Naive thymus-derived CD4-positive, alpha-beta T cell (primary cell): ENCODE data around the gene AK3. TPM values are rescaled to one million over a fixed set of nuclear protein-coding genes. Genes with fewer than 3 reads are reported as not detected.
A peak's percentile ranks its signal among the peaks of the same experiment; 100 is the strongest.

Source experiments
- ATAC-seq: fragments of 150-1000 bp; cut with Tn5 transposase; 2 replicates; pipeline ENCODE4 v1.10.0; 2021; ENCODE audit warnings: mild to moderate bottlenecking, moderate library complexity
- CTCF ChIA-PET: fragments of 350-600 bp; sonication (Branson Sonifier 250); formaldehyde crosslinking; loops from one replicate; lab custom pipeline; 2021; ENCODE audit warnings: antibody characterized with exemption; lab: Charles Lee
- POLR2A ChIA-PET: fragments of 350-600 bp; sonication (Branson Sonifier 250); formaldehyde crosslinking; loops from one replicate; lab custom pipeline; 2021; ENCODE audit warnings: antibody characterized with exemption, inconsistent platforms; lab: Charles Lee
- DNase-seq, 9 donors: peaks; one replicate each; pipeline versions ENCODE4 v3.0.0 to v3.0.0-alpha.2; 2020 to 2022; ENCODE audit warnings: mixed read lengths in 1 of 9
- H3K27ac ChIP-seq: one replicate; pipeline ENCODE4 v1.7.0; 2013; ENCODE audit warnings: mild to moderate bottlenecking, low read depth, low read length, moderate library complexity
- H3K27me3 ChIP-seq, 2 donors: one replicate each; pipeline ENCODE4 v1.7.0; 2013; ENCODE audit warnings: low read length in 2 of 2, mild to moderate bottlenecking in 2 of 2, moderate library complexity in 2 of 2; ENCODE audit not compliant: control insufficient read depth in 2 of 2, insufficient read depth in 2 of 2
- H3K36me3 ChIP-seq, 3 experiments: 1 replicate in 2 of 3; 2 replicates in 1 of 3; pipeline ENCODE4 v1.7.0; 2013; ENCODE audit warnings: low read length in 3 of 3, mild to moderate bottlenecking in 3 of 3, moderate library complexity in 1 of 3; ENCODE audit not compliant: insufficient read depth in 3 of 3, control insufficient read depth in 2 of 3
- H3K4me1 ChIP-seq, 2 donors: one replicate each; pipeline ENCODE4 v1.7.0; 2013; ENCODE audit warnings: low read length in 2 of 2, mild to moderate bottlenecking in 2 of 2, moderate library complexity in 1 of 2; ENCODE audit not compliant: control insufficient read depth in 2 of 2, insufficient read depth in 2 of 2
- H3K4me3 ChIP-seq: 2 replicates; pipeline ENCODE4 v1.7.0; 2013; ENCODE audit warnings: mild to moderate bottlenecking, low read length
- H3K9me3 ChIP-seq, 3 experiments: 1 replicate in 2 of 3; 2 replicates in 1 of 3; pipeline ENCODE4 v1.7.0; 2013; ENCODE audit warnings: low read length in 3 of 3; ENCODE audit not compliant: control insufficient read depth in 2 of 3
- H3K27ac Mint-ChIP-seq, 9 donors: one replicate each; pipeline ENCODE4 v1.8.0; 2020 to 2022; ENCODE audit warnings: mixed read lengths in 9 of 9, mild to moderate bottlenecking in 8 of 9, moderate library complexity in 5 of 9, inconsistent platforms in 2 of 9
- H3K27me3 Mint-ChIP-seq, 5 donors: one replicate each; pipeline ENCODE4 v1.8.0; 2021 to 2022; ENCODE audit warnings: mixed read lengths in 5 of 5, mild to moderate bottlenecking in 1 of 5
- H3K36me3 Mint-ChIP-seq, 5 donors: one replicate each; pipeline ENCODE4 v1.8.0; 2020 to 2022; ENCODE audit warnings: mixed read lengths in 5 of 5, mild to moderate bottlenecking in 3 of 5, inconsistent platforms in 1 of 5
- H3K4me1 Mint-ChIP-seq, 7 donors: one replicate each; pipeline ENCODE4 v1.8.0; 2020 to 2022; ENCODE audit warnings: mixed read lengths in 7 of 7, mild to moderate bottlenecking in 3 of 7, inconsistent platforms in 1 of 7
- H3K4me3 Mint-ChIP-seq, 10 donors: one replicate each; pipeline ENCODE4 v1.8.0; 2020 to 2022; ENCODE audit warnings: mild to moderate bottlenecking in 10 of 10, mixed read lengths in 10 of 10, moderate library complexity in 6 of 10, inconsistent platforms in 2 of 10
- H3K9me3 Mint-ChIP-seq, 11 donors: one replicate each; pipeline ENCODE4 v1.8.0; 2020 to 2022; ENCODE audit warnings: mixed read lengths in 11 of 11, mild to moderate bottlenecking in 4 of 11, inconsistent platforms in 1 of 11, moderate library complexity in 1 of 11
- intact Hi-C, 2 donors: fragments of 100-400 bp; cut with micrococcal nuclease; formaldehyde crosslinking; loops; one replicate each; pipeline ENCODE4 v1.15.1; 2023
- polyA plus RNA-seq, 2 donors: library from polyadenylated mRNA; unstranded; fragments of 300-500 nt; fragmentation: Illumina TruSeq; gene quantifications; one replicate each; pipeline ENCODE4 v1.2.3, GENCODE V29; 2021
- total RNA-seq, 6 experiments: library from RNA in 5 of 6; stranded (reverse) in 5 of 6; gene quantifications; 1 replicate in 5 of 6; 2 replicates in 1 of 6; pipeline ENCODE4 v1.2.3 and lab custom pipeline; 2021 to 2026

The AK3 gene
- total and polyA plus RNA-seq, 7 experiments from 2014 or later, result 18.0 to 34.8 (median 27.1) TPM

DNA sequence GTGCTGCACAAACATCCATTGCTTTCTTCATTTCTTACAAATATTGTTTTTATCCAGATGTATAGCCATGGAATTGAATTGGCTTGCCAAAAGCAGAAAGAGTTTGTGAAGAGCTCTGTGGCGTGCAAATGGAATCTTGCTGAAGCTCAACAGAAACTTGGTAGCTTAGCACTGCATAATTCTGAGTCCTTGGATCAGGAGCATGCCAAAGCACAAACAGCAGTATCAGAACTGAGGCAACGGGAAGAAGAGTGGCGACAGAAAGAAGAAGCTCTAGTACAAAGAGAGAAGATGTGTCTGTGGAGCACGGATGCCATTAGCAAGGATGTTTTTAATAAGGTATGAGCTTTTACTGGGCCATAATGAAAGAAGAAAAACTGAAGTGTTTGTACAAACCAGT lies 56.2 kb downstream of the AK3 start:
- CTCF ChIA-PET, result interaction anchor here (1.2 kb wide), 1 partner anchor 22 kb away, joined by 3 read pairs; no protein-coding TSS in a partner anchor
- H3K36me3 Mint-ChIP-seq, result peaks cover 5 to 32% (median 19%) of the 10 kb centered on the region in 5 donors
- no peaks in the 10 kb centered on the region for H3K9me3 Mint-ChIP-seq
- DNase-seq (no peak), ATAC-seq (no peak)
- peak overlapping the region in 3 of 9 donors; percentile 12 to 29 (median 16) for H3K27ac Mint-ChIP-seq
- H3K4me1 Mint-ChIP-seq, result peaks cover 11 to 54% (median 46%) of the 10 kb centered on the region in 7 donors
- Histone ChIP-seq H3K4me1 (peaks cover 11 to 15% of the 10 kb centered on the region in 2 donors), H3K4me3 (no peak overlapping the region), H3K27me3 (no peaks in the 10 kb centered on the region), H3K27ac (no peak overlapping the region), H3K9me3 (no peaks in the 10 kb centered on the region), H3K36me3 (peaks cover 0 to 13% (median 9%) of the 10 kb centered on the region in 3 experiments)
- no peaks in the 10 kb centered on the region for H3K27me3 Mint-ChIP-seq
- intact Hi-C loops, result no loop called here
- H3K4me3 Mint-ChIP-seq, result peak overlapping the region in 2 of 10 donors; percentile 1 to 15
- POLR2A ChIA-PET, result interaction anchor here (1.2 to 5.2 kb wide), 2 partner anchors 10 to 21 kb away, joined by 3 to 38 read pairs; partner anchors contain the start of genes PLPP6 and SPATA6L

DNA sequence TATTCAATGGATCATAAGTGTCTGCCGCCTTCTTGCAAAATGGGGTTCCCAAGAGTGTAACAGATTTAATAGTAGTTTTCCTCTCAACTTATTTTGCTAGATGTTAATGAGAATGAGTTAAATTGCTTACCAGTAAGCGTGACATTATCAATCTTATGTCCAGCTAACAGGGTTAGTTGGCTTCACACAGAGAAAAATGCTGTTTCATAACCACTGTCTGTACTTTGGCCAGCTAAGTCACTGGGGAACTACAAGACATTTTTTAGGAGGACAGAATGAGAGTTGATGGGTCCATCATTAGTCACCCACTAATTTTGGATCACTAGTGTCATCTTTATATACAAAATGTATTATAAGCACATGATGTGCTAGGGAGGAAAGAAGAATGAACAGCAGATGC lies 60.3 kb downstream of the AK3 start:
- peaks cover 15 to 19% of the 10 kb centered on the region in 2 donors for H3K4me1 ChIP-seq
- no peaks in the 10 kb centered on the region for H3K27me3 ChIP-seq
- peaks cover 11 to 28% (median 26%) of the 10 kb centered on the region in 7 donors for H3K4me1 Mint-ChIP-seq
- intact Hi-C loops, result loop anchor here in 1 of 2 donors (1.0 to 2.0 kb wide), 2 partner anchors 9 to 16 kb away; no protein-coding TSS in a partner anchor
- peaks cover 5 to 20% (median 14%) of the 10 kb centered on the region in 5 donors for H3K36me3 Mint-ChIP-seq
- no peak for ATAC-seq
- CTCF ChIA-PET, result no interaction called here
- DNase-seq, result no peak
- no peak overlapping the region for H3K4me3 Mint-ChIP-seq
- peak overlapping the region; percentile 72 for H3K4me3 ChIP-seq
- H3K27ac ChIP-seq, result peak overlapping the region; percentile 95
- peaks cover 0 to 7% (median 2%) of the 10 kb centered on the region in 3 experiments for H3K36me3 ChIP-seq
- peaks cover 0 to under 1% (median 0%) of the 10 kb centered on the region in 11 donors for H3K9me3 Mint-ChIP-seq
- no peaks in the 10 kb centered on the region for H3K27me3 Mint-ChIP-seq
- no peaks in the 10 kb centered on the region for H3K9me3 ChIP-seq
- no peak overlapping the region for H3K27ac Mint-ChIP-seq
- POLR2A ChIA-PET, result interaction anchor here (1.4 to 5.2 kb wide), 6 partner anchors 13 to 1154 kb away, joined by 3 to 38 read pairs (median 6); partner anchors contain the start of genes AK3, PLPP6, RFX3 and SPATA6L

DNA sequence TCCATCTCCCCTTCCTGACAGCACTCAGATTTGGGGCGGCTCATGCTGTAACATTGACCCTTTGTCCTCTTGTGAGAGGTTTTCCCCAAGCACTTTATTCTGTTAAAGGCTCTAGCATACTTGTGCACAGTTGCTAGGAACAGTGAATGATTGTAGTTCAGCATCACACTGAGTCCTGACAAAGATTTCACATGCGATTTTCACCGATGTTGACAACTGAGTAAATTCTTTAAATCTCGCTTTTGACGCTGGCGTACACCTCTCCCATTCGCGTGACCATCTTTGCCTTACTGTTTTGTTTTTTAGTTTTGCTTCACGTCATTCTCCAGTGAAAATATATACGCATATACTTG lies 60.9 kb downstream of the AK3 start:
- Histone ChIP-seq H3K4me3 (peak overlapping the region; percentile 72), H3K4me1 (peaks cover 15 to 19% of the 10 kb centered on the region in 2 donors), H3K27ac (peak overlapping the region; percentile 95), H3K36me3 (peaks cover 0 to 4% (median 0%) of the 10 kb centered on the region in 3 experiments), H3K9me3 (no peaks in the 10 kb centered on the region), H3K27me3 (no peaks in the 10 kb centered on the region)
- DNase-seq (peak in 3 of 9 donors; percentile 27 to 32 (median 31)), ATAC-seq (no peak)
- Mint-ChIP-seq H3K27me3 (no peaks in the 10 kb centered on the region), H3K9me3 (peaks cover 0 to 2% (median 0%) of the 10 kb centered on the region in 11 donors), H3K36me3 (peaks cover 5 to 20% (median 11%) of the 10 kb centered on the region in 5 donors), H3K4me1 (peaks cover 11 to 25% (median 23%) of the 10 kb centered on the region in 7 donors), H3K27ac (no peak overlapping the region), H3K4me3 (no peak overlapping the region)
- POLR2A ChIA-PET, result interaction anchor here (0.9 to 5.2 kb wide), 13 partner anchors 10 to 1154 kb away, joined by 3 to 69 read pairs (median 8); partner anchors contain the start of genes AK3, PLPP6, RFX3 and SPATA6L
- CTCF ChIA-PET, result interaction anchor here (0.8 kb wide), 1 partner anchor 549 kb away, joined by 3 read pairs; no protein-coding TSS in a partner anchor
- intact Hi-C loops, result loop anchor here in 1 of 2 donors (1.0 to 2.0 kb wide), 2 partner anchors 9 to 17 kb away; no protein-coding TSS in a partner anchor

DNA sequence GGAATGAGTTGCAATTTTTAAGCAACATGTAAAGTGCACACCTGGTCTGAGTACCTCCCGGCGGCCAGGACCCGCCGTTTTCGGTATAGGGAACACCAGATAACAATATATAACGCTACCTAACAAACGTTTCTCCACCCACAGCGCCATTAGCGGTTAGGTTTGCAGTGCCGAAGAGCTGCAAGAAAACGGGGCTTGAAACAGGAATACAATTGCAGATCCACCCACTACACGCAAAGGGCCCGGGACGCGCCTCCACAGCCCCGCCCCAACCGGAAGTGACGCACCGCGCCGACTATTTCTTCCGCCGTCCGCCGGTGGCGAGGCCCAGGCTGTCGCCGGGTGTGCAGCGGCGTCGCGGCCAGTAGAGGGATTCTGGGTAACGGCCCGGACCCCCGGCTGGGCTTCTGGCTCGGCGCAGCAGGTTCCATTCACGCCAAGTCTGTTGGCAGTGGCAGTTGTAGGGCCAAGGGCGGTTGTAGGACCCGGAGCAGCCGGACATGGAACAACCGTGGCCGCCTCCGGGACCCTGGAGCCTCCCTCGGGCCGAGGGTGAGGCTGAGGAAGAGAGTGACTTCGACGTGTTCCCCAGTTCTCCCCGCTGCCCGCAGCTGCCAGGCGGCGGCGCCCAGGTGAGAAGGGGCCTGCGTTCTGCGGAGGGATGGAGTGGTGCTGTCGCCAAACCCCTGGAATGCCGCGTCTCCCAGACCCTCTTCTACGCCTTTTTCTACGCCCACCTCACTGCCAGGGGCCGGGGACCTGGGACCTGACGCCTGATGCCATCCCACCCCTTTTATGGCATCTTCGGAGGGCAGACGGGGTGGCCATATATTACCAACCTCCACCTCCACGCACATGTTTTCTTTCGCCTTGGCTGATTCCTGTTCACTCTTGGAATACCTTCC lies 61.5 kb downstream of the AK3 start, which contains the start of gene CDC37L1:
TSS of gene CDC37L1 (plus strand) at position 302 of the 905 bp plus-strand sequence. CDS start at position 501, 199 bp downstream.
- Mint-ChIP-seq H3K27ac (no peak within 1 kb of the TSS), H3K27me3 (no peaks in the 10 kb centered on the region), H3K36me3 (peaks cover 0 to 14% (median 6%) of the 10 kb centered on the region in 5 donors), H3K4me1 (peaks cover 9 to 19% (median 17%) of the 10 kb centered on the region in 7 donors), H3K4me3 (no peak within 1 kb of the TSS), H3K9me3 (peaks cover 0 to 2% (median 0%) of the 10 kb centered on the region in 11 donors)
- ChIA-PET POLR2A (interaction anchor here (0.6 to 1.6 kb wide), 25 partner anchors 9 to 1836 kb away, joined by 3 to 69 read pairs (median 4); partner anchors contain the start of genes AK3, PLPP6, PUM3 and RFX3), CTCF (interaction anchor here (0.6 to 1.0 kb wide), 5 partner anchors 14 to 1164 kb away, joined by 3 to 6 read pairs (median 4); partner anchors contain the start of gene SPATA6L)
- Histone ChIP-seq H3K27me3 (no peaks in the 10 kb centered on the region), H3K4me1 (peaks cover 15 to 19% of the 10 kb centered on the region in 2 donors), H3K27ac (peak within 1 kb of the TSS; percentile 95), H3K36me3 (no peaks in the 10 kb centered on the region), H3K9me3 (no peaks in the 10 kb centered on the region), H3K4me3 (peak within 1 kb of the TSS; percentile 72)
- DNase-seq (peak; percentile 98 to 100 (median 99)), ATAC-seq (peak; percentile 98)
- intact Hi-C loops, result loop anchor here (1.0 to 5.0 kb wide), 25 partner anchors 10 to 1835 kb away; partner anchors contain the start of genes AK3 (in 2 of the 2), JAK2 (in 2 of the 2), PLPP6 (in 2 of the 2) and PUM3 (in 2 of the 2)

DNA sequence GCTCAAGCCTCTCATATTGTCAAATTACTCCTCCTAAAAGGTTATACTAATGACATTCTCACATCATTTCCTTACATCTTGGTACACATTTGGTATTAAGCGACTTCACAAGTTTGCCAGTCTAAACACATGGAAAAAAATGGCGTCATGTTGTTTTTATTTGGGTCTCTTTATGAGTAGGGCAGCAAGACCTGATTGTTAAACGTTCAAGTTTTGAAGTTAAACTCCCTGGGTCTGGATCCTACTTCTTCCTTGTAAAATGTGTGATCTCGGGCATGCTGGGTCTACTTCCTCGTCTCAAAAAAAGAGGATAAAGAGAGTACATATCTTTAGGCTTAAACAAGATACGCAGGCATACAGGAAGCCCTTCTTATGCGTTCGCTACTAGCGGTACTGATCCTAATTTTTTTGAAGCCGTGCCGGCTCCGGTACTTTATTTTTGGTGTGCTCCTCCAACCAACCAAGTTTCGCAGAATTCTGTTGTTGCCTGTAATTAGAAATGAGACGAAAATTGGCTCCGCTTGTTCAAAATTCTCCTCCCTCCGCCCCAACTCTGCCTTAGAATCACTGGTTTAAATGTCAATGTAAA lies 62.2 kb downstream of the AK3 start:
- peaks cover 0 to 2% (median 0%) of the 10 kb centered on the region in 11 donors for H3K9me3 Mint-ChIP-seq
- POLR2A ChIA-PET, result interaction anchor here (0.7 to 5.1 kb wide), 19 partner anchors 9 to 1152 kb away, joined by 3 to 120 read pairs (median 4); partner anchors contain the start of genes AK3, PLPP6, RFX3 and SPATA6L
- intact Hi-C loops, result loop anchor here (1.0 to 5.0 kb wide), 23 partner anchors 11 to 1834 kb away; partner anchors contain the start of genes AK3 (in 2 of the 2), JAK2 (in 2 of the 2), PLPP6 (in 2 of the 2) and PUM3 (in 2 of the 2)
- CTCF ChIA-PET, result interaction anchor here (1.0 kb wide), 3 partner anchors 13 to 35 kb away, joined by 4 to 6 read pairs (median 6); partner anchors contain the start of gene SPATA6L
- peaks cover 6 to 13% (median 12%) of the 10 kb centered on the region in 7 donors for H3K4me1 Mint-ChIP-seq
- H3K36me3 Mint-ChIP-seq, result peaks cover 0 to 11% (median 6%) of the 10 kb centered on the region in 5 donors
- Histone ChIP-seq H3K36me3 (no peaks in the 10 kb centered on the region), H3K27me3 (no peaks in the 10 kb centered on the region), H3K27ac (peak overlapping the region; percentile 95), H3K4me1 (peaks cover 15 to 19% of the 10 kb centered on the region in 2 donors), H3K9me3 (no peaks in the 10 kb centered on the region), H3K4me3 (peak overlapping the region; percentile 72)
- no peak overlapping the region for H3K4me3 Mint-ChIP-seq
- H3K27ac Mint-ChIP-seq, result no peak overlapping the region
- H3K27me3 Mint-ChIP-seq, result no peaks in the 10 kb centered on the region
- peak; percentile 23 for ATAC-seq
- peak in 4 of 9 donors; percentile 50 to 77 (median 71) for DNase-seq
